Activated naive CD4-positive, alpha-beta T cell (primary cell): ENCODE measurements around the gene CD300H.
"Not testable (repeated sequence)": the region's sequence is repeated elsewhere in the genome, so short reads cannot be mapped to it uniquely, and the experiment has no call there.

ENCODE experiments used
- DNase-seq, 4 experiments: peaks; one replicate each; lab custom pipeline; 2025; lab: John Stamatoyannopoulos, UW

The CD300H gene

GRCh38 chr17:74584292-74585060 is 17.2 kb upstream of the CD300H start:
- DNase-seq = no peak

GRCh38 chr17:74582633-74583032 is 15.3 kb upstream of the CD300H start:
- no peak for DNase-seq

- DNase-seq = no peak
These were observed 12.6 kb upstream of the CD300H start for GRCh38 chr17:74579900-74580299.

DNA sequence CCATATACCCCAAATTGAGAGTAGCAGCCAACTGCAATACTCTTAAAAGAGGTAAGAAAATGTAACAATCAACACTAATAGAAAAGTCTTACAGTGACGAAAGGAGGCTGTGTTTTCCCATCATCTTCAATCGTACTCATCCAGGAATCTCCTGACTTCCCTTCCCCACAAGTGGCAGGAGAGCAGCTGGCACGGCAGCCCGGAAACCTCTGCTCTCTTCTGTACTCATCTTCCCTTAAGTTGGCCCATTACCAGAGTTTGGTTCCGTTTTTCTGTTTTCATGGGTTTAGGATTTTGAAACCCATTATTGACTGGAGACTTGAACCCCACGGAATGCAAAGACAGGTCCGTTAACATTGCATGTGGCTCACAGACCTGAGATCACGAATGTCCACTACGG is 11.7 kb upstream of the CD300H start:
- no peak for DNase-seq

GRCh38 chr17:74574489-74575142 is 7.3 kb upstream of the CD300H start:
- DNase-seq = no peak

DNA sequence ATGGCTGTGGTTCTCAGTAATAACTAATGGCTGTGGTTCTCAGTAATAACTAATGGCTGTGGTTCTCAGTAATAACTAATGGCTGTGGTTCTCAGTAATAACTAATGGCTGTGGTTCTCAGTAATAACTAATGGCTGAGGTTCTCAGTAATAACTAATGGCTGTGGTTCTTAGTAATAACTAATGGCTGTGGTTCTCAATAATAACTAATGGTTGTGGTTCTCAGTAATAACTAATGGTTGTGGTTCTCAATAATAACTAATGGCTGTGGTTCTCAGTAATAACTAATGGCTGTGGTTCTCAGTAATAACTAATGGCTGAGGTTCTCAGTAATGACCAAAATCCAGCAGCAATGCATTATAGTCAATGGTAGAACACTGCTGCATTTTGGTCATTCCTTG is 6.3 kb upstream of the CD300H start:
- not testable (repeated sequence) for DNase-seq

GRCh38 chr17:74573169-74573568 is 5.9 kb upstream of the CD300H start:
- DNase-seq = no peak

DNA sequence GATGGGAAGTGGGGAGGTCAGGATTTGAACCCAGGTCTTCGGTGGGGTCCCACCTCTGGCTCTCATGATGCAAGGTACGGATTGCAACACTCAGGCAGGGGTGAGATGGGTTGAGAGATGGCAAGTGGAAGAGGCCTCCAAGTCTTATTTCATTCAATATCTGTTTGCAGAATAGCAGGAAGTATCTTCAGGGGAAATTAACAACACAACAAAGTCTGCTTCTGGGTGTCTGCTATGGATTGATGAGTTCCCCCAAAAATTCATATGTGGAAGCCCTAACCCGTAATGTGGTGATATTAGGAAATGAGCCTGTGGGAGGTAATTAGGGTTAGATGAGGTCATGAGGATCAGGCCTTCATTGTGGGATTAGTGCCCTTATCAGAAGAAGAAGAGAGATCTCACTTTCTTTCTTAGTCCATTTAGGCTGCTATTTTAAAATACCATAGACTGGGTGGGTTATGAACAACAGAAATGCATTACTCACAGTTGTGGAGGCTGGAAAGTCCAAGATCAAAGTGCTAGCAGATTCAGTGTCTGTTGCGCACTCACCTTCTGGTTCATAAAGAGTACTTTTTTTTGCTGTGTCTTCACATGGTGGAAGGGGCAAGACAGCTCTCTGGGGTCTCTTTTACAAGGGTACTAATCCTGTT is 4.4 kb upstream of the CD300H start:
- DNase-seq = no peak

- DNase-seq = no peak
These were observed 2.0 kb upstream of the CD300H start for GRCh38 chr17:74569020-74570003.

DNA sequence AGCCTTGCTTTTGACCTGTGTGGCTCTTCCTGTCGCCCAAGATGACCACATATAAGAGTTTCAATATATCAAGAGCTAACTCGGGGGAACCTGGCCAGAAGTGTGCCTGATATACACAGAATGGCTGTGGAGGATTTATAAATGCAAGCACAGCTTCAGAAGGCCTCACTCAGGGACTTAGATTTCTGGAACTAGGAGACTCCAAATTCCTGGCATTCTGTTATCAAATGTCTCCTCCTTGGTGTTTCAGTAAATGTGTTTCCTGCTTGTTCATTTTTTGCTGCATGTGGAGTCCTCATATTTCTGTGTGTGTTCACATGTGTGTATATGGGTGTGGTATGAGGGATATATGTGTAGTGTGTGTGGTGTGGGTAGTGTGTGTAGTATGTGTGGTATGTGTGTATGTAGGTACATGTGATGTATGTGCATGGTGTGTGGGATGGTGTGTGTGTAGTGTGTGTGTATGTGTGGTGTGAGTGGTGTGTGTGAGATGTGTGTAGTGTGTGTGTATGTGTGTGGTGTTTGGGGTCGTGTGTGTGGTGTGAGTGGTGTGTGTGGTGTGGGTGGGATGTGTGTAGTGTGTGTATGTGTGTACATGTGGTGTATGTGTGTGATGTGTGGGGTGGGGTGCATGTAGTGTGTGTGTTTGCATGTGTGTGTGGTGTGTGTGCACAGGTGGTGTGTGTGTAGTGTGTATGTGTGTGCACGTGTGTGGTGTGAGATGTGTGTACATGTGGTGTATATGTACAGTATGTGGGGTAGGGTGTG is 981 bp upstream of the CD300H start:
- no peak for DNase-seq

GRCh38 chr17:74566132-74566753 is 1.1 kb downstream of the CD300H start:
- DNase-seq = no peak

GRCh38 chr17:74565126-74565525 is 2.2 kb downstream of the CD300H start:
- DNase-seq = no peak

- no peak for DNase-seq
These were observed 4.0 kb downstream of the CD300H start for GRCh38 chr17:74563358-74563757.

DNA sequence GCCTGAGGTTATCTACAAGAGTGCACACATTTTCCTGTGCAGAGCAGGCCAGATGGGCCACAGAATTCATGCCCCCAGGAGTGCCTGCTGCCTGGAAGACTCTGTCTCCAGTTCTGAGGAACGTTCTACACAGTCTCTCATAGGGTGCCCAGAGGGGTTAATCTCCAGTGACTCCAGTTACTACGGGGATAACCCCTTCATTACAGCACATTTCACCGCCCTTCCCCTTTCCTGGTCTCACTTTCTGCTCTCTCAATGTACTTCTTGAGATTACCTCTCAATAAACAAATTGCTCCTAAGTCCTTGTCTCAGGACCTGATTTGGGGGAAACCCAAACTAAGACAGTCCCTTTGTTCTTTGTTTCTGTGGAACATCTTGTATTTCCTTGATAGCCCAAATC is 5.7 kb downstream of the CD300H start:
- no peak for DNase-seq

GRCh38 chr17:74558882-74559519 is 8.3 kb downstream of the CD300H start:
- DNase-seq = no peak

GRCh38 chr17:74558402-74558801 is 8.9 kb downstream of the CD300H start:
- not testable (repeated sequence) for DNase-seq

- DNase-seq = no peak
These were observed 11.8 kb downstream of the CD300H start for GRCh38 chr17:74555427-74555940.

DNA sequence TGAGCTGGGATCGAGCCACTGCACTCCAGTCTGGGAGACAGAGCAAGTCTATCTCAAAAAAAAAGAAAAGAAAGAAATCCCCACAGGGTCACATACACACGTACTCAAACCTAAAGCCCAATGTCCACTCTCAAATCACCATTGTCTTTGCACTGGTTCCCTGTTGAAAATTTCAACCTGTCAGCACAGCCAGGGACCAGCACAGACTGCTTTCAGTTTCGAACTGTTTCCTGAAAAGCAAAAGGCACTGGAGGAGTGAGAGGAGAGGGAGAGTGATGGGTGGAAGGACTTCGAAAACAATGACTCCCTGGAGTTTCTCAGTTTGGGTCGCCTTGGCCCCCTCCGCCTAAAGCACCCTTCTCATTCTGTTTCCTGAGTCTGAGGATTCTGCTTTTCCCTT is 12.4 kb downstream of the CD300H start:
- no peak for DNase-seq

GRCh38 chr17:74552037-74552436 is 15.3 kb downstream of the CD300H start:
- no peak for DNase-seq

DNA sequence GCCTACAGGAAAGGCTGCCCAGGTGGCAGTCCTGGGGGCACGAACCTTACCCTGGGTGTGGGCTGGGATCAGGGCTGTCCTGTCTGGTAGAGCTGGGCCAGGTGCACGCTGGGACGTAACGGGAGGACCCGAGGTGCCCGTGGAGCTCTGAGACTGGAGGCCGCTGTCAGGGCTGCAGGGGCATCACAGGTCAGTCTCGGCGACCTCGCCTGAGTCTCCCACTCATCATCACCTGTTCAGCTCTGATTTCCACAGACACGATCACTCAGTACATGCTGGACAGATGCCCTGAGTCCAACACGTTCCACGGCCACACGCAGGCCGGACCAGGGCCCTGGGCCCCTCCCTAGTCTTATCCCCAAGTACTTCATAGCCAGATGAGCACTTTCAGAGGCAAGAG is 16.7 kb downstream of the CD300H start:
- DNase-seq = no peak
